ENCODE results near the gene CLIP1.

GRCh38 chr12:122452701-122453285 lies 30.3 kb upstream of the CLIP1 start:
- TF ChIP-seq CTCF (IDR thresholded peaks at IDR 0.05) (no peak), POLR2A (IDR thresholded peaks at IDR 0.05) (no peak)

Data from Peyer's patch (tissue), 4 donors.